ENCODE data around the gene CFAP141.
A peak's percentile ranks its signal among the peaks of the same experiment; 100 is the strongest.
"Not testable (repeated sequence)": the region's sequence is repeated elsewhere in the genome, so short reads cannot be mapped to it uniquely, and the experiment has no call there.

Gene CFAP141

GRCh38 chr1:154213274-154213673 lies 7.1 kb upstream of the CFAP141 start:
- H3K27me3 ChIP-seq (ENCODE audit: control insufficient read depth in 5 of 5, insufficient read depth in 4 of 5, low read length in 5 of 5): no peaks in the 10 kb centered on the region
- no peak overlapping the region for H3K4me3 ChIP-seq (ENCODE audit: low read depth in 1 of 5, low read length in 5 of 5)
- H3K27ac ChIP-seq (ENCODE audit: low read depth, low read length): no peak overlapping the region
- peaks cover 15 to 73% (median 58%) of the 10 kb centered on the region in 5 donors for H3K36me3 ChIP-seq (ENCODE audit: control insufficient read depth in 5 of 5, insufficient read depth in 5 of 5, low read length in 5 of 5)
- no peak overlapping the region for H3K9ac ChIP-seq (ENCODE audit: low read length in 5 of 5)
- no peaks in the 10 kb centered on the region for H3K9me3 ChIP-seq (ENCODE audit: control insufficient read depth in 5 of 5, low read length in 5 of 5)
- H3K4me1 ChIP-seq (ENCODE audit: control insufficient read depth in 5 of 5, insufficient read depth in 5 of 5, low read length in 5 of 5): peaks cover under 1 to 10% (median 7%) of the 10 kb centered on the region in 5 donors

GRCh38 chr1:154212083-154212482 lies 6.0 kb upstream of the CFAP141 start:
- no peaks in the 10 kb centered on the region for H3K27me3 ChIP-seq (ENCODE audit: control insufficient read depth in 5 of 5, insufficient read depth in 4 of 5, low read length in 5 of 5)
- no peaks in the 10 kb centered on the region for H3K4me1 ChIP-seq (ENCODE audit: control insufficient read depth in 5 of 5, insufficient read depth in 5 of 5, low read length in 5 of 5)
- H3K27ac ChIP-seq (ENCODE audit: low read depth, low read length): no peak overlapping the region
- H3K9ac ChIP-seq (ENCODE audit: low read length in 5 of 5): no peak overlapping the region
- no peak overlapping the region for H3K4me3 ChIP-seq (ENCODE audit: low read depth in 1 of 5, low read length in 5 of 5)
- no peaks in the 10 kb centered on the region for H3K9me3 ChIP-seq (ENCODE audit: control insufficient read depth in 5 of 5, low read length in 5 of 5)
- H3K36me3 ChIP-seq (ENCODE audit: control insufficient read depth in 5 of 5, insufficient read depth in 5 of 5, low read length in 5 of 5): peaks cover 13 to 73% (median 62%) of the 10 kb centered on the region in 5 donors

DNA sequence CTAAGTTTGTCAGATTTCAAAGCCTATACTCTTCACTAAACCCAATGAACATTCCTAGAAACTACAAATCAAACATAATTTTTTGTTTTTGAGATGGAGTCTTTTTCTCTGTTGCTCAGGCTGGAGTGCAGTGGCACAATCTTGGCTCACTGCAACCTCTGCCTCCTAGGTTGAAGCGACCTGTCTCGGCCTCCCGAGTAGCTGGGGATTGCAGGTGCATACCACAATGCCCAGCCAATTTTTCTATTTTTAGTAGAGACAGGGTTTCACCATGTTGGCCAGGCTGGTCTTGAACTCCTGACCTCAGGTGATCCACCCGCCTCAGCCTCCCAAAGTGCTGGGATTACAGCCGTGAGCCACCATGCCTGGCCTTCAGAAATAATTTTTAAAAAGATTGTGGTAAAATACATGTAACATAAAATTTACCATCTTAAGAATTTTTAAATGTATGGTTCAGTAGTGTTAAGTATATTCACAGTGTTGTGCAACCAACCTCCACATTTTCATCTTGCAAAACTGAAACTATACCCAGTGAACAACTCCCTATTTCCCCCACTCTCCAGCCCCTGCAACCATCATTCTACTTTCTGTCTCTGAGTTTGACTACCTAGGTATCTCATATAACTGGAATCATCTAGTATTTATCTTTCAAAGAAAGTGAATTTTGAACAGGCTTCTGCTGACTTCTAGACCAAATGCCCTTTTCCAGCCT lies 2.7 kb upstream of the CFAP141 start:
- Histone ChIP-seq H3K4me3 (ENCODE audit: low read depth in 1 of 5, low read length in 5 of 5) (no peak overlapping the region), H3K9ac (ENCODE audit: low read length in 5 of 5) (no peak overlapping the region), H3K4me1 (ENCODE audit: control insufficient read depth in 5 of 5, insufficient read depth in 5 of 5, low read length in 5 of 5) (no peaks in the 10 kb centered on the region), H3K9me3 (ENCODE audit: control insufficient read depth in 5 of 5, low read length in 5 of 5) (no peaks in the 10 kb centered on the region), H3K27me3 (ENCODE audit: control insufficient read depth in 5 of 5, insufficient read depth in 4 of 5, low read length in 5 of 5) (no peaks in the 10 kb centered on the region), H3K36me3 (ENCODE audit: control insufficient read depth in 5 of 5, insufficient read depth in 5 of 5, low read length in 5 of 5) (peaks cover 18 to 86% (median 72%) of the 10 kb centered on the region in 5 donors), H3K27ac (ENCODE audit: low read depth, low read length) (no peak overlapping the region)

DNA sequence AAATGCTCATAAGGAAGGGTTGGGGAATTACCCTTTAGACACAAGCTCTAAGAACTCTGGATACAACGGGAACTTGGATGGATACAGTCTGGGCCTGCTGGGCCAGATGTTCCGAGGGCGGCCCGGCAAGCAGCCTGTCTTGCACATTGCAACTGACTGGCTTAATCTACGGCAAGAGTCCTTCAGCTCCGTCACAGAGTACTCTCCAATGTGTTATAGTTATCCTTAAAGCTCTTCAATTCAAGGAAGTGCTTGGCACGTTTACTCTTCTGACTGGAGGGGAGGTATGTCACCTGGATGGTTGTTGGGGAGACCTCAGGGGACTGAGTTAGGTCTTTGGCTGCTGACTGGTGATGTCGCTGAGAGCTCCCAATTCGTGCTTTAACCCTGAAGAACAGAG lies 1.1 kb upstream of the CFAP141 start:
- peaks cover 12 to 70% (median 56%) of the 10 kb centered on the region in 5 donors for H3K36me3 ChIP-seq (ENCODE audit: control insufficient read depth in 5 of 5, insufficient read depth in 5 of 5, low read length in 5 of 5)

DNA sequence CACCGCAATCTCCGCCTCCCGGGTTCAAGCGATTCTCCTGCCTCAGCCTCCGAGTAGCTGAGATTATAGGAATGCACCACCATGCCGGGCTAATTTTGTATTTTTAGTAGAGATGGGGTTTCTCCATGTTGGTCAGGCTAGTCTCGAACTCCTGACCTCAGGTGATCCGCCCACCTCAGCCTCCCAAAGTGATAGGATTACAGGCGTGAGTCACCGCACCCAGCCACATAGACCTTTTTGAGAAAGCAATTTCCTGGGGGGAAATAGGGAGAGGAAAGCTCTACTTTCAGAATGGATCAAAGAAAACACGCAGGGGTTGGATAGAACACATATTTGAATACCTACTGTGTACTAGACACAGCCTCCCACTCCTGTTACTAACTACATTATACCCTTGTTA lies 355 bp downstream of the CFAP141 start:
- not testable (repeated sequence) for H3K9ac ChIP-seq (ENCODE audit: low read length in 5 of 5); H3K27ac ChIP-seq (ENCODE audit: low read depth, low read length); H3K27me3 ChIP-seq (ENCODE audit: control insufficient read depth in 5 of 5, insufficient read depth in 4 of 5, low read length in 5 of 5); H3K4me1 ChIP-seq (ENCODE audit: control insufficient read depth in 5 of 5, insufficient read depth in 5 of 5, low read length in 5 of 5); H3K9me3 ChIP-seq (ENCODE audit: control insufficient read depth in 5 of 5, low read length in 5 of 5); H3K4me3 ChIP-seq (ENCODE audit: low read depth in 1 of 5, low read length in 5 of 5)
- H3K36me3 ChIP-seq (ENCODE audit: control insufficient read depth in 5 of 5, insufficient read depth in 5 of 5, low read length in 5 of 5): peaks cover 12 to 57% (median 45%) of the 10 kb centered on the region in 5 donors

More for the DNA sequence above, 1.1 kb upstream of the CFAP141 start:
- no peaks in the 10 kb centered on the region for H3K4me1 ChIP-seq (ENCODE audit: control insufficient read depth in 5 of 5, insufficient read depth in 5 of 5, low read length in 5 of 5)
- no peaks in the 10 kb centered on the region for H3K27me3 ChIP-seq (ENCODE audit: control insufficient read depth in 5 of 5, insufficient read depth in 4 of 5, low read length in 5 of 5)
- no peaks in the 10 kb centered on the region for H3K9me3 ChIP-seq (ENCODE audit: control insufficient read depth in 5 of 5, low read length in 5 of 5)
- no peak overlapping the region for H3K9ac ChIP-seq (ENCODE audit: low read length in 5 of 5)
- H3K27ac ChIP-seq (ENCODE audit: low read depth, low read length): no peak overlapping the region
- H3K4me3 ChIP-seq (ENCODE audit: low read depth in 1 of 5, low read length in 5 of 5): no peak overlapping the region

- Histone ChIP-seq H3K9me3 (ENCODE audit: control insufficient read depth in 5 of 5, low read length in 5 of 5) (no peaks in the 10 kb centered on the region), H3K4me3 (ENCODE audit: low read depth in 1 of 5, low read length in 5 of 5) (peak overlapping the region in 1 of 5 donors; percentile 40), H3K4me1 (ENCODE audit: control insufficient read depth in 5 of 5, insufficient read depth in 5 of 5, low read length in 5 of 5) (peaks cover 3 to 10% (median 6%) of the 10 kb centered on the region in 5 donors), H3K27ac (ENCODE audit: low read depth, low read length) (no peak overlapping the region), H3K36me3 (ENCODE audit: control insufficient read depth in 5 of 5, insufficient read depth in 5 of 5, low read length in 5 of 5) (no peaks in the 10 kb centered on the region), H3K9ac (ENCODE audit: low read length in 5 of 5) (peak overlapping the region in 2 of 5 donors; percentile 13 to 68), H3K27me3 (ENCODE audit: control insufficient read depth in 5 of 5, insufficient read depth in 4 of 5, low read length in 5 of 5) (peaks cover 0 to 2% (median 0%) of the 10 kb centered on the region in 5 donors)
These were observed 6.6 kb downstream of the CFAP141 start for GRCh38 chr1:154199563-154199879.

DNA sequence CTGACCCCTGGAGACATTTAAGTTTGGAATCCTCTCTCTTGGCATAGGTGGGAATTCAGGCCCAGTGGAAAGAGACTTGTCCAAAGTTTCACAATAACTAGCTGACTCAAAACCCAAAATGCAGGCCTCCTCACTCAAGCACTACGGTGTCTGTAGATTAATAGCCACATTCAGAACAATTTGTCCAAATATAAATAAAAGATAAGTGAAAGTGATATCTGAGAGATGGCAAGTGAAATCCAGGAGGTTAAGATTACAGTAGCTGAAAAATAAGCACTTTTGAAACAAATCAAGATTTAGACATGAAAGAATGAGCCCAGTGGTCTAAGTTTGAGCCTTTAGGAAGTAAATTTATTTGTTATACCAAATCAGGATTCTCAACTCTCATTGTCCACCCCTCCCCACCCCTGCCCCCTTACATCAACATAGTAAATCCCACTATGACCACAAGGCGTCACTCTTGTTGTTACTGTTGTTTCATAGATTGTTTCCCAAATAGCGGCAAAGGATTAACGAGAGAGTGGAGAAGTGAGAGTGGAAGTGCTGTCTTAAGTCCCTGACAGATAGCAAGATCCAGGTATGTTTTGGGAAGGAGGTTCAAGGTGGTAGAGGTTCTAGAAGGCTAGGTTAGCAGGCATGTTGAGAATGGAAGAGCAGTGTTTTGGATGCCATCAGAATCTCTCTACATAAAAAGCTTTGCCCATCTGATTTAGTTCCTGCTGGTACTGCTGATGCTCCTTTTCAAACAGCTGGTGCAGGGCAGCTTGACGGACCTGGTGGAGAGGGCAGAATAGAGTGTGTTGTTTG lies 7.2 kb downstream of the CFAP141 start:
- peaks cover 3 to 10% (median 6%) of the 10 kb centered on the region in 5 donors for H3K4me1 ChIP-seq (ENCODE audit: control insufficient read depth in 5 of 5, insufficient read depth in 5 of 5, low read length in 5 of 5)
- H3K4me3 ChIP-seq (ENCODE audit: low read depth in 1 of 5, low read length in 5 of 5): peak overlapping the region in 2 of 5 donors; percentile 16 to 40
- peaks cover 0 to 3% (median 0%) of the 10 kb centered on the region in 5 donors for H3K27me3 ChIP-seq (ENCODE audit: control insufficient read depth in 5 of 5, insufficient read depth in 4 of 5, low read length in 5 of 5)
- peak overlapping the region in 2 of 5 donors; percentile 13 to 68 for H3K9ac ChIP-seq (ENCODE audit: low read length in 5 of 5)
- no peaks in the 10 kb centered on the region for H3K36me3 ChIP-seq (ENCODE audit: control insufficient read depth in 5 of 5, insufficient read depth in 5 of 5, low read length in 5 of 5)
- no peaks in the 10 kb centered on the region for H3K9me3 ChIP-seq (ENCODE audit: control insufficient read depth in 5 of 5, low read length in 5 of 5)
- H3K27ac ChIP-seq (ENCODE audit: low read depth, low read length): no peak overlapping the region

DNA sequence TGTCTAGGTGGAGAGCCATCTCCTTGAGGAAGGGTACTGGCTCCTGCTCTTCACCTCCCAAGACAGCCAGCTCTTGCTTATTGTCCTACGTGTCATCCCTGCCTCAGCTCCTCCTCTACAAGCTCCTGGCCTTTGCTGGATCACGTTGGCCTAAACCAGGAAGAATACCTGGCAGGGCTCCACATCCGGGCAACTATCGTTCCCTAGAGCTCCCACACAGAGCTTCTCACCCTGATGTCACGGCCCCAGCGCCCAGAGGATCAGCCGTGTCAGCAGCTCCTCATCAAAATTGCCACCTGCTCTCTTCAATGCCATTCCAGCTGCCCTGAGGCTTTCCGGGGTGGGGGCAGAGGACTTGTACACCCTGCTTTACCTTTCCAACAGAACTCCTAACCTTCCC lies 12.3 kb downstream of the CFAP141 start:
- Histone ChIP-seq H3K27me3 (ENCODE audit: control insufficient read depth in 5 of 5, insufficient read depth in 4 of 5, low read length in 5 of 5) (peaks cover 0 to 11% (median 9%) of the 10 kb centered on the region in 5 donors), H3K9me3 (ENCODE audit: control insufficient read depth in 5 of 5, low read length in 5 of 5) (no peaks in the 10 kb centered on the region), H3K4me1 (ENCODE audit: control insufficient read depth in 5 of 5, insufficient read depth in 5 of 5, low read length in 5 of 5) (peaks cover 0 to 4% (median 0%) of the 10 kb centered on the region in 5 donors), H3K4me3 (ENCODE audit: low read depth in 1 of 5, low read length in 5 of 5) (no peak overlapping the region), H3K9ac (ENCODE audit: low read length in 5 of 5) (no peak overlapping the region), H3K36me3 (ENCODE audit: control insufficient read depth in 5 of 5, insufficient read depth in 5 of 5, low read length in 5 of 5) (no peaks in the 10 kb centered on the region), H3K27ac (ENCODE audit: low read depth, low read length) (no peak overlapping the region)

DNA sequence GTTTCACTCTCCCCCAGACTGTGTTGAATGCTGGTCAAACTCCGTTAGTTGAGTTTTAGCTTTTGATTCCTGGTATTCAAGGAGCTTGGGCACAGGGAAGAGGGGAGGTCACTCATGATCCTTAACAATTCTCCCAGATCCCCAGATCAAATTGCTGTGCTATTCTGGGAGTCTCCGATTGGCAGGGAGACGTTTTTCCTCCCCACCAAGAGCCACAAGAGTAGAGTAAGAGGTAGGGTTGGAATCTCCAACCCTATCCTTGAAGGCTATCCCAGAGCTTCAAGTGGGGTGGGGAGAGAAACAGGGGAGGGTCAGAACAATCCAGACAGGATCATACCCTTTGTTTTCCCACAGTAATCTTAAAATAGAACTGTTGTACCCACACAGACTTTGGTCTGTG lies 13.7 kb downstream of the CFAP141 start:
- H3K9ac ChIP-seq (ENCODE audit: low read length in 5 of 5): no peak overlapping the region
- no peaks in the 10 kb centered on the region for H3K36me3 ChIP-seq (ENCODE audit: control insufficient read depth in 5 of 5, insufficient read depth in 5 of 5, low read length in 5 of 5)
- H3K4me1 ChIP-seq (ENCODE audit: control insufficient read depth in 5 of 5, insufficient read depth in 5 of 5, low read length in 5 of 5): peaks cover 0 to 4% (median 0%) of the 10 kb centered on the region in 5 donors
- H3K27me3 ChIP-seq (ENCODE audit: control insufficient read depth in 5 of 5, insufficient read depth in 4 of 5, low read length in 5 of 5): peaks cover 0 to 11% (median 9%) of the 10 kb centered on the region in 5 donors
- H3K4me3 ChIP-seq (ENCODE audit: low read depth in 1 of 5, low read length in 5 of 5): no peak overlapping the region
- no peak overlapping the region for H3K27ac ChIP-seq (ENCODE audit: low read depth, low read length)
- no peaks in the 10 kb centered on the region for H3K9me3 ChIP-seq (ENCODE audit: control insufficient read depth in 5 of 5, low read length in 5 of 5)

DNA sequence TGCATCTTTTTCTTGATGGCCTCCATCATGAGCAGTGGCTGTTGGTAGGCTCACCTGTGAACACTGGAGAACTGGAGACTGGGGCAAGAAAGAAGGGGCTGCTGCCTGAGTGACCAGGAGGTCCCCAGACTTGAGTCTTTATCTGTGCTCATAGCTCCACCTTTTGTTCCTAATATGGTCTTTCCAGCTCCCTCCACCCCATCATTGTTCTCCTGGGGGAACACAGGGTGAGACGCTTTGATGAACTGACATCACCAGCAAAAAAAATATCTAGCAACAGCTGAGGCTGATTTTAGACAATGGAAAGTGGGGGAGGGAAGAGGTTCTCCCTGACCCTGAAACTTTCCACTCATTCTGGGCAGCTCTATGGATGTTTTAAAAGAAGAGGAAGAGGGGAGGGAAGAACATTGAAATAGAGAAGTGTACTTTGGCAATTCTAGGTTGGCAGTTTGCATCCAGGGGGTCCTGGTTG lies 14.1 kb downstream of the CFAP141 start, which contains the start of gene TPM3:
TSS of gene TPM3 (minus strand) at position 111 of the 472 bp plus-strand sequence. CDS start at position 29, 82 bp downstream.
- Histone ChIP-seq H3K27me3 (ENCODE audit: control insufficient read depth in 5 of 5, insufficient read depth in 4 of 5, low read length in 5 of 5) (peaks cover 0 to 11% (median 9%) of the 10 kb centered on the region in 5 donors), H3K4me3 (ENCODE audit: low read depth in 1 of 5, low read length in 5 of 5) (no peak within 1 kb of the TSS), H3K36me3 (ENCODE audit: control insufficient read depth in 5 of 5, insufficient read depth in 5 of 5, low read length in 5 of 5) (no peaks in the 10 kb centered on the region), H3K4me1 (ENCODE audit: control insufficient read depth in 5 of 5, insufficient read depth in 5 of 5, low read length in 5 of 5) (peaks cover 0 to 4% (median 0%) of the 10 kb centered on the region in 5 donors), H3K9me3 (ENCODE audit: control insufficient read depth in 5 of 5, low read length in 5 of 5) (no peaks in the 10 kb centered on the region), H3K27ac (ENCODE audit: low read depth, low read length) (no peak within 1 kb of the TSS), H3K9ac (ENCODE audit: low read length in 5 of 5) (no peak within 1 kb of the TSS)
